Fibroblast of peridontal ligament (primary cell): ENCODE results near the gene SAMD13.
"Not testable (repeated sequence)": the region's sequence is repeated elsewhere in the genome, so short reads cannot be mapped to it uniquely, and the experiment has no call there.

Source experiments
- DNase-seq: peaks from one replicate; pipeline ENCODE4 v3.0.0-alpha.2; 2010; ENCODE audit errors: extremely low read depth

Gene SAMD13

DNA sequence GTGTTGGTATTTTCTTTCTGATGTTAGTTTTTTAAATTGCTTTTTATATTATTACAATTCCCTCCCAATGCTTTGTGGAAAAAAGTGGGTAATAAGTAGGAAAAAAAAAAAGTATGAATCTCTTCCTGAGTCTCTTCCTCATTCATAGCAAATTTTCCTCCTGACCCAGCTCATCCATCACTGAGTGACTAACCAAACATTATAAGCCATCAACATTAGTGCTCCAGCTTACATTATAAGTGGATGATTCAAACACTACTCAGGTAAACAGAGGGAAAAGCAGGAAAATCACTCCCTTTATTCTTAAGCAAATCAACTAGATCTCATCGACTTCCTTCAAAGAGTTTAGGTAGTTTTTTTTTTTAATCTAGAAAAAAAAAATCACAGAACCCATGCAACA lies 15.4 kb upstream of the SAMD13 start:
- no peak for DNase-seq

DNA sequence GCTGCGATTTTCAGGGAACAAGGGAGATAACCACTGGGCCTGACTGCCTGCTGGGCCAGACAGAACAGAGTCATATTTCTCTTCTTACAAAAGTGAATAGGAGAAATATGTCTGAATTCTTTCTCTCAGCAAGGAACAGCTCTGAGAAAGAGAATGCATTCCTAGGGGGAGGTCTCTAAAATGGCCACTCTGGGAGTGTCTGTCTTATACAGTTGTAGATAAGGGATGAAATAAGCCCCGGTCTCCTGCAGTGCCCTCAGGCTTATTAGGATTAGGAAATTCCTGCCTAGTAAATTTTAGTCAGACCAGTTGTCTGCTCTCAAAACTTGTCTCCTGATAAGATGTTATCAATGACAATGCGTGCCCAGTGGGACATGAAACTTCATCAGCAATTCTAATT lies 14.1 kb upstream of the SAMD13 start:
- DNase-seq: not testable (repeated sequence)

DNA sequence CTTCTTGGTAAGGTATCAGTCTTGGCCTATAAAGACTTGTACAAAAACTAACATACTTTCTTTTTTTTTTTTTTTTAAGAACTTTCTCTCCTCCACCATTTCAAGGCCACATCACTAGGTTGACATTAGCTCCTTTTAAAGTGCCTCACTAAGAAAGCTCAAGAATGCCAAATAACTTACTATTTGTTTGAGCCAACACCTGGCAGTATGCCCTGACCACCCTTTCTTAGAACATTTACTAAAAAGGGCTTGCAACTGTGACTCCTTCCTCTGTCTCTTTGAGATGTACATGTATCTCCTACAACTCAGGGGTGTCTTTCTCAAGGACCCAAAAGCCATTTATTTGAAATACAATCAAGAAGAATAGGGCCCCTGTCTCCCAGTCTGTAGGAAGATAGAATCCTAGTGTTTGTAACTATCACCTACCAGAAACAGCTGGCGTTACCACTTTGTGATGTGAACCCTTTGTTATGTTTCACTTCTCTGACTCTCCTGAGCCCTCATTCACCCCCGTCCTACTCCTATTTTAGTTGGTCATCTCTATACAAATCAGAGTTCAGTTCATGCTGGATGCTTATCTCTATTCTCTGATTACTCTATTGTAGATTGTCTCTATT lies 12.2 kb upstream of the SAMD13 start:
- no peak for DNase-seq

DNA sequence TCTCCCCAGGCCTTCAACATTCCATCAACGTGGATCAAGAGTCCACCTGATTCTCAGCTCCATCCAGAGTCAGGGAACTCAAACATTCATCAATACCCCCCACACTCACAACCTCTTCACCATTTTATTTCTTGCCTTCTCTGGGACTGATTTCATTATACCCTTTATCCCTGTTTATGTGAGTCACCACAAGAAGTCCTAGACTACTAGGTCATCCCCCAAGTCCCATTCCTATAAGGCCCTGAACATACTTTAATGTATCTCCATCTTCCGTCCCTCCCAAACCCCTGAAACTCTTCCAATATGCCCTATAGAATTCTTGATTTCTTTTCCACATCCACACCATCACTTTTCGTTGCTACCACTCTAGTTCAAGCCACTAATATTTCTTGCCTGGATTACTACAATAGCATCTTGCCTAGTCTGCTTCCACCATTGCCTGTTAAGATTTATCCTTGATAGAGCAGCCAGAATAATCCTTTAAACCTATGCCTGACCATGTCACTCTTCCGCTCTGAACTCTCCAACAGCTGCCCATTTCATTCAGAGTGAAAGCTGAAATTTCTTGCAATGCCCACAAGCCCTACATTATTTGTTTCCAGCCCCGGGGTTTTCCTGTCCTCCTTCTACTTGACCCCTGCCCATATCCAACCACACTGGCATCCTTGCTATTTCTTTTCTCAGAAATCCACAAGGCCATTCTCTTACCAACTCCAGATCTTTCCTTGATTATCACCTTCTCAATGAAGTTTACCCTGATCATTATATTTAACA lies 9.4 kb upstream of the SAMD13 start:
- DNase-seq: no peak

DNA sequence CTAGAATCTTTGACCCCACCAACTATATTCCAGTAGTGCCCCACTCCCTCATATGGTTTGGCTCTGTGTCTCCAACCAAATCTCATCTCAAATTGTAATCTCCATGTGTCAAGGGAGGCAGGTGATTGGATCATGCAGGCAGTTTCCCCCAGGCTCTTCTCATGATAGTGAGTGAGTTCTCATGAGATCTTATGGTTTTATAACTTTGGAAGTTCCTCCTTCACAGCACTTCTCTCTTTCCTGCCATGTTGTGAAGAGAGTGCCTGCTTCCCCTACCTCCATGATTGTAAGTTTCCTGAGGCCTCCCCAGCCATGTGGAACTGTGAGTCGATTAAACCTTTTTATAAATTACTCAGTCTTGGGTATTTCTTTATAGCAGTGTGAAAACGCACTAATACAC lies 7.7 kb upstream of the SAMD13 start:
- no peak for DNase-seq

DNA sequence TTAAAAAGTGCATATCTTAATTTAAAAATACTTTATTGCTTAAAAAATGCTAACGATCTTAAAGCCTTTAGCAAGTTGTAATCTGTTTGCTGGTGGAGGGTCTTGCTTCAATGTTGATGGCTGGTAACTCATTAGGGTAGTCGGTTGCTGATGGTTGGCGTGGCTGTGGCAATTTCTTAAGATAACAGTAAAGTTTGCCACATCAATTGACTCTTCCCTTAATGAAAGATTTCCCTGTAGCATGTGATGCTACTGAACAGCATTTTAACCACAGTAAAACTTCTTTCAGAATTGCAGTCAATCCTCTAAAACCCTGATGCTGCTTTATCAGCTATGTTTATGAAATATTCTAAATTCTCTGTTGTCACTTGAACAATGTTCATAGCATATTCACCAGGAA lies 6.8 kb upstream of the SAMD13 start:
- no peak for DNase-seq

DNA sequence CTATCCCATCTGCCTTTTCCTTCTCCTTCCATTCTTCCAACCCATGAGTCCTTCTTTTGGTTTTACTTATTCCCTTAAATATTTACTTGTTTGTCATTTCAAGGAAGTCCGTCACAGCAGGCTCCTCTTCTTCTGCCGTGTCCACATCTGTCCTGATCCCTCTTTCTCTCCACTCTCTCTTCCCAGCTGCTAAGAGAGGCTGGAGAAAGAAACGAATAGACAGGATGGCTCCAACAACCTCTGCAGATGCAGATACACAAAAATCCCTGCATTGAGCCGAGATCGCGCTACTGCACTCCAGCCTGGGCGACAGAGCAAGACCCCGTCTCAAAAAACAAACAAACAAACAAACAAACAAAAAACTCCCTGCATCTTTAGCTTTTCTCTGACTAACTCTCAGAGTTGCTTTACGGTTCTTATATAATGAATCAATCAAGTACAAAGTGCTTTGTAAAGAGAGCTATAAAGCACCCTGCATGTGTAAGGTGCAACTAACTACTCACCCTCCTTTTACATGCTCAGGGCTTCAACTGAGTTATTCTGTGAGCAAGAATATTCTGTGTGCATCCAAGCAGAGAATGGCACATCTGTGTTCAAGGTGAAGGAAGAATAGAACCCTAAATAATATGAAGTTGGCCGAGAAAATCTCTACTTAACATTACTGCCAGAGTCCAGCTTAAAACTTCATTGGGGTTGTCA lies 3.8 kb upstream of the SAMD13 start:
- DNase-seq: no peak

DNA sequence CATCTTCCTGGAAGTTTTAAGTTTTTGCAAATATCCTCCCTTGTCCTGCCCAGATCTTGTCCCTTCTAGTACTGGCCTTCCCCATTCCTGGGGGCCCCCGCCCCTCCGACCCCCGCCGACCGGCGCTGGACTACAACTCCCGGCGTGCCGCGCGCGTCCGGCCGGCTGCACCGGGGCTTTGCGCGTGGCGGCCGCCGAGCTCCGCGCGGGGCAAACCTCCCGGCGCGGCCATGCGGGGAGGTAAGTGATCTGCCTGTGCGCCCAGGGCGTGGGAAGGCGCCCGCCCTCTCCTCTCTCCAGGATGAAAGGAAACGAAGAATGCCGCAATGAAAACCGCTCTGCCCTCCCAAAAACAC lies 3.2 kb upstream of the SAMD13 start:
- DNase-seq: peak; percentile 15

DNA sequence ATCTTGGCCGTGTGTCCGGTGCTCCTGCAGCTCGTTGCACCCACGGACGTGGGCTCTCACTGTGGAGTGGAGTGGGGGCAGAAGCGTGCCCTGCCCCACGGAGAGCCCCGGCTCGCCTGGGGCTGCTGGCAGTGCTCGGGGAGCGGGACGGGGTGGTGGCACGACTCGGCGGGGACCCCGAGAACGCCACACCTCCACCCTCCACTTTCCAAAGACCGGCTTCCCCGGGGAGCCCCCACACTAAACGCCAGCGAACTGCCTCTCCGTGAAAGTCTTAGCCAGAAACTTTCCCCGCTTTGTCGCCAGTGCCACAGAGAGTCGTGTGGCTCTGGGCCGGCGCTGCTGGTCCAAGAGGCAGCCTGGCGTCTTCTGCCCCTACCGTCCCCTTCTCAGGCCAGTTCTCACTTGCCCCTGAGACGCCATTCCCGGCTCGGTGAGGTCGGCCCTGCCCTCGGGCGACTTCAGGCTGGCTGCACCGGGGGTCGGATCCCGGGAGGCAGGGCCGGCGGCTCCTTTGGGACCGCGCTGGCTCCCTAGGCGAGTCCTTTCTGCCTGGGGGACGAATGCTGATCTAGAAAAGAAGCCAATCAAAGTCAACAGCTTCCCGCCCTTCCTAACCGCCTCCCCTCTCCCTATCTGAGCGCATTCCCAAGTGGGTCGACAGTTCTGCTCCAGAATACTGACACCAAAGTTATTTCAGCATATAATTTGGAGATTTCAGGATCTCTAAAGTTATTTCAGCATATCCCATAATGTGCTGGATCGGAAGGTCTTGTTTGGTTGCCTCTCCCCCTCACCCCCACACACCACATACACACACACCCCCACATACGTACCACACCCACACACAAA lies 2.6 kb upstream of the SAMD13 start:
- DNase-seq: peak; percentile 9

DNA sequence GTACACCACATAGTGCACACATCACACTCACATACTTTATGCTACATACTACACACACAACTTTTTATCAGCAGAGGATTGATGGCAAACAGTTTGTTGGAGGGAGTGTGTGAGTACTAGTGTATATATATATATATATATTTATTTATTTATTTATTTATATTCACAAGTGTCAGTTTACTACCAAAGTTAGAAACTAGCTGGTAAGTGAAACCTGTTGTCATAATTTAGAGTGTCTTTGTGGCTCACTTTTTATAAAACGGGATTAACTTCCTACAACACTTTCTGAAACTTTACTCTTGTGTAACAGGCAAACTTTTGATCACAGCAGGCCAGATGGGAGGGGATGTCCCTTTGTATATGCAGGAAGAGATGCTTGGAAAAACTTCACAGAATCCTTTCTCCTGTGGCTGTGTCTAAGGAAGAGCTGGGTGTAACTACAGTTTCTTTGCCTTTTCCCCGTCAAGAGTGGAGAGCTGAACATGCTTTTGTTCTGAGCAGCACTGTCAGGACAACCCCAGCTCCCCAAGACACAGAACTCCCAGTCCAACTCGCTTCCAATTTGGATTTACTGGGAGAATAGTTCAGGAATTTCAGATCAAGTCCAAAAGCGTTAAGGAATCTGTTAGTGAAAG lies 1.9 kb upstream of the SAMD13 start:
- DNase-seq: peak; percentile 13

DNA sequence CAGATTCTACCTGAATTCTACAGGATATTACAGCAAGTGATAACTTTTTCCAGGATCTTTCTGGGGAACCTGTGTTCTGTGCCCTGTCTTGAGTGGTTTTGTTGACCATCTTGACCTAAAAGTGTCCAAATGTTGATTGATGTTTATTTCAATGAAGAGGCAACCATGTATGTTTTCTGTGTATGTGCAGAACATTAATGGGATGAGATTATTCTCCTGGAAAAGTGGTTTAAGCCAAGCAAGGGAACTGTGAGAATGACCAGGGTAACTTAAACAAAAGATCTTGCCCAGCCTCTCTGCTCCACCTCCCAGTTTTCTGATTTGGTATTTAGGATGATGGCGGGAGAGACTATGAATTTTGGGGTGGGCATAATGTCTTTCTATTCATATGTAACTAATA lies 1.0 kb upstream of the SAMD13 start:
- no peak for DNase-seq

DNA sequence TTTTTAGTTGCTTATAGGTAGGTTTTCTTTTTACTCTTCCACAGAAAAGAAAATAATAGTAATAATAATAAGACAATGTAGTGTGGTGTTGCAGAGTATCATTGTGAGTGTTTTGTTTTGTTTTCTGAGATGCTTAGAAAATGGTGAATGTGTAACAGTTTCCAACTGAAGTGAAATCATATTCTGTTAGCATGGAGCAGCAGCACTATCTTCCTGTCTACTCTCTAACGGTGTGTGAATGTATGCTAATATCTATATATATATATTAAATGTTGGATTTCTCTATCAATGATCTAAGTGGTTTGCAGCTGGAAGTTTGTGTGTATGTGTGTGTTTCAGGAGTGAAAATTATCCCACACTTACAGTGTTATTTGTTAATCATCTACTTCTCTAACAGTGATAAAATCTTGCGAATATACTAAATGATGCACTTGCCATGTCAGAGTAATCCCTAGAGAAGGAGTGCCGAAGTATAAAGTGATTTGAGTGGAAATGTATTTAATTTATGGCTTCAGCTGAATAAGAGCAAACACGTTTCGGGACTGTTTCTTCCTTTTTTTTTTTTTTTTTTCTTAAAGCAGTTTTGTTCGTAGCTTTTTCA lies 377 bp downstream of the SAMD13 start:
- no peak for DNase-seq

DNA sequence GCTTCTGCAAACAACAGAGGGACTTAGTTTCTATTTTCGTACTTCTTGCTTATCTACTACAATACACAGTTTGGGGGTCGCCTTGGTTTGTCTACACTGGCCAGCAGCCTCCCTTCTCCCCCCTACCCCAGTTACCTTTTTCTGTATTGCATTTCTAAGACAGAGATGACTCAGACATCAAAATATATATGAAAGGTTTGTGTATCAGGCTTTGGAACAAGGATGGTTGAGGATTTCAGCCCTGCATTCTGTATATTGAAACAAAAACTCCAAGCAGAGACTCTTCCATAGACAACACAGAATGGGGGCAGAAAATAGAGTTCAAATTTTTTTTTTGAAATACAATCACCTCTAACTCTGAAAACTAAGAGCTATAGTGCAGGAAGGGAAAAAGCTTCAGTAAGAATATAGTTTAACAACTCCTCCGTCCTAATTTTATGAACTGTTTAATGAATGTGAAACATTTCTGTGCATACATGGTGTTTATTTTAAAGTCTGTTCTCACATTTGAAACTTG lies 1.9 kb downstream of the SAMD13 start:
- DNase-seq: peak; percentile 9

DNA sequence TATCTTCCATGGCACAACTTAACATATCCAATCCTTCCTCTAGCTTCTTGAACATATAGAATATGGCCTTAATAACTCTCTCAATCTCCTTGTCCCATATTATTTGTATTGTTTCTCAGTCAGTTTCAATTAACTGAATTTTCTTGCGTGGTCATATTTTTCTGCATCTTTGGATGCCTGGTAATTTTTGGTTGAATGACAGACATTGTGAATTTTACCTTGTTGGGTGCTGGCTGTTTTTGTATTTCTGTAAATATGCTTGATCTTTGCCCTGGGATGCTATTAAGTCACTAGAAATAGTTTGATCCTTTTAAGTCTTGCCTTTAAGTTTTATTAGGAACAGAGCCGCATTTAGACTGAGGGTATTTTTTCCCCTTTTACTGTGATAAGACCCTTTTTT lies 5.9 kb downstream of the SAMD13 start:
- DNase-seq: no peak

DNA sequence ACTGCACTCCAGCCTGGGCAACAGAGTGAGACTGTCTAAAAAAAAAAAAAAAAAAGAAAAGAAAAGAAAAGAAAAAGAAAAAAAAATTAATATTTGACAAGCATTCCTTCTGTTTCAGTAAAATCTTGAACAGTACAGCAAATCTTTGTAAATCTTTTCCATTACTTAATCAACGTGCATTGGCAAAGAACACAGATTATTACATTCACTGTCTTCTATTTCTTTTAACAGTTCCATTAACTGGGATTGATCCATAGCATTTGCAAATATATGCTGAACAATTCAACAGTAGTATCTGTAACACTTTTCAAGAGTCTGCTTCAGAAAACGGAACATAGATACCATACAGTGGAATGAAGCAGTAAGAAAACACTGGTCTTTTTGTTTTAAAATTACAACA lies 9.8 kb downstream of the SAMD13 start:
- no peak for DNase-seq

DNA sequence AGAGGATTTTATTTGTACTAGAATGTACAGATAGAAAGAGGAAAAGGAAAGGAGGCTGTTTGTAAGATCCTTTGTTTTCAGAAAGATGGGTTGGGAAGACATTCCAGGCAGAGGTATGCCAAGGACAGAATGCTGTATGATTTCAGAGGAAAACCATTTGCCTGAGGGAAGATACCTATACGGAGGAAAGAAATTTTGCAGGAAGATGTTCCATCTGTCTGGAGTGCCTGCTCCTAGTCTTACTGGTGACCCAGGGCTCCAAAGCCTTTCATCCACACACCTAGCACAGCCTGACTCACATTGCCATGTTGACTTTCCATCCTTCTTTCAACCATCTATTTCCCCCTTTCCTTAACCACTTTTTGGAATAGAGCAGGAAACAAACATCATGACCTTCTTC lies 18.2 kb downstream of the SAMD13 start:
- no peak for DNase-seq

DNA sequence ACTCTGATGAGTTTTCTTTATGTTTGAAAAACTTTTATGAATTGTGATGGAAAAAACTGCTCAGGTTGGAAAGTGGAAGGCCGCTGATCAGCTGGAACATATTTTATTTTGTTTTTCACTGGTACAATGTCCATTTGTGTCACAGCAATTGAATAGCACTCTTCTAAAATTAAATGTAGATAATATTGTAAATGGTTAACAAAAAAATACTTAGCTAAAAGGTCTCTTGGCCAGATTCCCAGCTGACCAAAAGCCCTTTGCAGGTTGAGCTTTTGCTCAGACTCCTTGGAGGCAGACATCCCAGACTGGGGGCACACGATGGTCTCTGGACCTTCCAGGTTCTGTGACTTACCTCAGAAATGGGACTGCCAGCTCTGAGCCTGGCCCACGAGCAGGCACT lies 26.3 kb downstream of the SAMD13 start:
- DNase-seq: no peak

DNA sequence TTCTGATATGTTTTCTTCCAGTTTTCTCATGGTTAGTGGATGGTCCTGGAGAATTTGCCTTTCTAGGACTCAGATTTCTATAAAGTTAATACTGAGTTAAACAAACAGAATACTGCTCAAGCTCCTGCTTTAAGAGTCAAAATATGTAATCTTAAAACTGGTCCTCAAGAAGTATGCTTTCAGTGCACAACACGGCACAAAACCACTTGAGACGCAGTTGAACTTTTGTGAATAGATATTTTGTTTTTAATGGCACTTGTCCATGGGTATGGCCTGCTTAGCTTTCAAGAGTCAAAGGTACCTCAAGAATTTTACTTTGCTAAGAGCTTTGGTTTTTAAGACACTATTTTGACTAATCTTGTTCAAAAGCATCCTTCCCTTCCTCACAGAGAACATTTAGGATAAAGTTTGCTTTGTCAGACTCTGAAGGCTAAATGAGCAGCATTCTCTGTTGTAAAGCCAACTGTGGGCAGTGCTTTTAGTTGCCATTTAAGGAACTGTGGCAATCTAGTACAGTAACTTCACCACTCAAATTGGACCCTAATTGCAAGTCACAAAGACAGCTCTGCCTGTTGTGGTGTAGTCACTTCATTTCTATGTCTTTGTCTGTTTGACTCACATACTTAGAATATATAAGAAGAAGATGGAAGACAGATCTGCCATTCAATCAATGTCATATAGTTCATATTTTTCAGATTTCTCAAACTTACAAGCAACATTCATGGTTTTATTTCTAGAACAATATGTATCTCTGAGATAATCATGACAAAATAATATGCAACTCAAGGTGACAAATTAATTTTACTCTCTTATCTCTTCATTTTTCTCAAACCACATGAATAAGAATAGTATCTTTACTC lies 28.8 kb downstream of the SAMD13 start:
- no peak for DNase-seq

DNA sequence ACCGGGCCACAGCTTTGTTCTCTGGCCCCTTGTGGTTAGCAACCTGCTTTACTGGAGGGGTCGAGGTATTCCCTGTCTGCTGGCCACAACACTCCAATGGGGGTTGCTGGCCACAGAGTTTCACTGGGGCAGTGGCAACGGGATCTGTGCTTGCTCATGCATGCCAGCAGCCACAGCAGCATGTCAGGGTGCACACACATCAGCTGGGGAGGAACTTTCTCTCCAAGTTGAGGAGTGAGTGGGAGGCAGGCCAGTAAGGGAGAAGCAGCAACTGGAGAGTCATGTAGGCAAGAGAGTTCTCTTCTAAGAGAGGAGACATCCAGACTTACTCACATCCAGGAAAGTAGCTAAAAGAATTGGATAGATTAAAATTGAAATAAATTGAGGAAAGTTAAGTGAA lies 38.0 kb downstream of the SAMD13 start:
- no peak for DNase-seq

DNA sequence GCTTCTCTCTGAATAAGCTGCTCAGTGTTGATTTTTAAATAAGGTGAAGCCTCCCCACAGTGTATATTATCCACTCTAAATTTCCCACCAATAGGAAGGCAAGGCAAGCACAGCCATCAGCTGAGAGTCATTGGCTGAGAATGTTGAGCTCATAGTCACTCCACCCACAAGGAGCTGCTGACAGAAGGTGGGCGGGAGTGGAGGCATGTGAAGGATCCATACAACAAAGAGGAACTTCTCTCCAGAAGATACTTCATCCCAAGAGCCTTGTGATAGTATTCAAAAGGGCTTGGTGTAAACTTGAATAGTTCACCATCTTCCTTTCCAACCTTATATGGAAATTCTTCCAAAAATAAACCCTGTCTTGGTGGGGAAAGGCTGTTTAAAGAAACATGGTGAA lies 42.8 kb downstream of the SAMD13 start:
- no peak for DNase-seq
